HG03442 (cell line): ENCODE data around the gene DCLK3.

Source experiments
- ATAC-seq: cut with Tn5 transposase; IDR thresholded peaks from one replicate; pipeline ENCODE4 v1.9.1; 2021; ENCODE audit warnings: mild to moderate bottlenecking, moderate library complexity; ENCODE audit not compliant: unreplicated experiment

DCLK3 gene

DNA sequence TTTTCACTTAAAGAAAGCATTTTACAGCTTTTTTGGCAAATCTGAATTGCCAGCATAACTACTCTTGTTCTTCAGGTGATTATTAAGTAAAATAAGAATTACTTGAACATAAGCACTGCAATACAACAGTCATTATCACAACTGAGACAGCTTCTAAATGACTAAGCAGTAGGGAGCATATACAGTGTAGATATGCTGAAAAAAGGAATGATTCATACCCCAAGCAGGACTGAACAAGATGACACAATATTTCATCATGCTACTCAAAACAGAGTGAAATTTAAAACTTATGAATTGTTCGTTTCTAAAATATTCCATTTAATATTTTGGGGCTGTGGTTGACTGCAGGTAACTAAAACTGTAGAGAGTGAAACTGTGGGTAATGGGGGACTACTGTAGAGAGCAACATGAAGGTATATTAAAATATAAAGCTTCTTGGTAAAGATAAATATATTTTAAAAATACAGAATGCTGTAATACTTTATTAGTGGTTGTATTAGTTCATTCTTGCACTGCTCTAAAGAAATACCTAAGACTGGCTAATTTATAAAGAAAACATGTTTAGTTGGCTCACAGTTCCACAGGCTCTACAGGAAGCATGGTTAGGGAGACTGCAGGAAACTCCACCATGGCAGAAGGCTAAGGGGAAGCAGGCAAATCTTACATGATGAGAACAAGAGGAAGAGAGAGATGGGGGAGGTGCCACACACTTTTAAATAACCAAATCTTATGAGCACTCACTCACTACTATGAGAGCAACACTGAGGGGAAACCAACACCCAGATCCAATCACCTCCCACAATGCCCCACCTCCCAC lies 84.8 kb downstream of the DCLK3 start:
- ATAC-seq, result peak; percentile 53

DNA sequence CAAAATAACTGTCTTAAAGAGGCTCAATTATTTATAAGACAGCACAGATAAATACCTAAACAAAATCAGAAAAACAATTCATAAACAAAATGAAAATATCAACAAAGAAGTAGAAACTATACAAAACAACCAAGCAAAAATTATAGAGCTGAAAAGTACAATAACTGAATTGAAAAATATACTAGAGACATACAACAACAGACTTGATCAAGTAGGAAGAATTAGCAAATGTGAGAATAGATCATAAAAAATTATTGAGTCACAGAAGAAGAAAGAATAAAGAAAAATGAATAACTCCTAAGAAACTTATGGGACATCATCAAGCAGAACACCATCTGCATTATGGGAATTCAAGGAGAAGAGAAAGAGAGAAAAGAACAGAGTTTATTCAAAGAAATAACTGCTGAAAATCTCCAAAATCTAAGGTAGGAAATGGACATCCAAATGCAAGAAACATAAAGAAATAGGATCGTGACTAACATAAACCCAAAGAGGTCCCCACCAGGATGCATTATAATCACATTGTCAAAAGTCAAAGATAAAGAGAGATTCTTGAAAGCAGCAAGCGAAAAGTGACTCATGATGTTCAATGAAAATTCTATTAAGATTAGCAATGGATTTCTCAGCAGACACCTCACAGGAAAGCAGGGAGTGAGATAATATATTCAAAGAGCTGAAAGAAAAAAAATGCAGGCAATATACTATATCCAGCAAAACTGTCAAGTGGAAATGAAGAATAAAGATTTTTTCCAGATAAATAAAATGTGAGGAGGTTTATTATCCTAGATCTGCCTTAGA lies 85.9 kb downstream of the DCLK3 start:
- no peak for ATAC-seq

DNA sequence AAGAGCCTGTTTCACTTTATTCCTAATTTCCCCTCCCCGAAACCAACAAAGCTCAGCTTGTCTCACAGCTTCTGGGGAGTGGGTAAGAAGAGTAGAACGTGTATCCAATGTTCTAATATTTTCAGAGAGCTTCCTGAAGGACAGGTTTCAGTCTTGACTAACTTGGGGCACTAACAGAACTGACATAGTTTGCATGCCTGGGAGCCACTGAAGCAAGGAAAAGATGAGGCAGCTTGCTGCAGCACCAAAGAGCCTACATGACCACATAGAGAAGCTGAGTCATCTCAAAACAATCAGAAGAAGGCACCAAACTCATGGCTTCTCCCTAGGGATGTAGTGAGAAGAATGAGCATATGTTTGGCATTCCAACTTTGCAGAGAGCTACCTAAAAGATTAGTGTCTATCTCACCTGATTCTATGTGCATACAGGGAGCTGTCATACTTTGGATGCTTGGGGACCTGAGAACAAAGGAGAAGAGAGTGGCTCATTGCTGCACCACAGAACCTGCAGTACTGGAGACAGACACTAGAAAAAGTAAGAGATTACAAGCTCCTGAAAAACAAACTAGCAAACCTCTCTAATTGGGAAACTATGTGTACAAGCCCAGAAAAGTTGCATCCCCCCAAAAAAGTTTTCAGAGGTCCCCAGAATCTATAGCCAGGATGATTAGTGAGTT lies 86.9 kb downstream of the DCLK3 start:
- peak; percentile 74 for ATAC-seq

DNA sequence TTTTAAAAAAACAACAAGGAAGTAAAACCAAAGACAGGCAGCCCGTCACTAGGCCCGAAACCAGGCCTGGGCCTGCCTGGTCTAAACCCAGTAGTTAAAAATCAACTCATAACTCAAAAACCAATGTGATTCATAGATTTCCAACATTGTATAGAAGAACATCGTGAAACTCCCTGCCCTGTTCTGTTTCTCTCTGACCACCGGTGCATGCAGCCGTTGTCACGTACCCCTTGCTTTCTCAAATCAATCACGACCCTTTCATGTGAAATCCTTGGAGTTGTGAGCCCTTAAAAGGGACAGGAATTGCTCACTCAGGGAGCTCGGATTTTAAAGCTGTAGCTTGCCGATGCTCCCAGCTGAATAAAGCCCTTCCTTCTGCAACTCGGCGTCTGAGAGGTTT lies 89.5 kb downstream of the DCLK3 start:
- ATAC-seq, result no peak

DNA sequence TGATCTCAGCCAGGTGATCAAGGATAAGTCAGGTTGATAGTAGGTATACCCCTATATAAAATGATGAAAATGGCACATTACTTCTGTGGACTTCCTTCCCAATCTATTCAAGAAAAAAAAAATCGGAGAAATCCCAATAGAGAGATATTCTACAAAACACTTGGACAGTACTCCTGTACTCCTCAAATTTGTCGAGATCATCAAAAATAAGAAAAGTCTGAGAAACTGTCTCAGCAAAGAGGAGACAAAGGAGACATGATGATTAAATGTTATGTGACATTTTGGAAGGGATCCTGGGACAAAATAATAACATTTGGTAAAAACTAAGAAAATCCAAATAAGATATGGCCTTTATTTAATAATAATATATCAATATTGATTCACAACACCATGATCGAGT lies 94.6 kb downstream of the DCLK3 start:
- no peak for ATAC-seq

DNA sequence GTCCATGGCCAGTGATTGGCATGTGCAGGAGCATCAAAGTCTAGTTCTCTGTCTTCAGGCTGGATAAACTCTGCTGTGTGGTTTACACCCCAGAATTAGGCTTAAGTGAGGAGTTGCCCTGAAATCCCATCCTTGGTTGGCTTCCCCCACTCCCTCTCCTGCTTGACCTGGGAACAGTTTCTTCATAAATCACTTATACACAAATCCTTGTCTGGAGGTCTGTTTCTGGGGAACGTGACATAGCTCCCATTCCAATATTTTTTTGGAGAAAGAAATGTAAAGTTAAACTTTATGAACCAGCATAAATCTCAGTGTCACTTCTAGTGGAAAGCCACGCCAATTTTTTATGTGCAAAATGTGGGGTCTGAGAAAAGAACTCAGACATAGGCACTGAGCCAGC lies 98.2 kb downstream of the DCLK3 start:
- ATAC-seq, result no peak

DNA sequence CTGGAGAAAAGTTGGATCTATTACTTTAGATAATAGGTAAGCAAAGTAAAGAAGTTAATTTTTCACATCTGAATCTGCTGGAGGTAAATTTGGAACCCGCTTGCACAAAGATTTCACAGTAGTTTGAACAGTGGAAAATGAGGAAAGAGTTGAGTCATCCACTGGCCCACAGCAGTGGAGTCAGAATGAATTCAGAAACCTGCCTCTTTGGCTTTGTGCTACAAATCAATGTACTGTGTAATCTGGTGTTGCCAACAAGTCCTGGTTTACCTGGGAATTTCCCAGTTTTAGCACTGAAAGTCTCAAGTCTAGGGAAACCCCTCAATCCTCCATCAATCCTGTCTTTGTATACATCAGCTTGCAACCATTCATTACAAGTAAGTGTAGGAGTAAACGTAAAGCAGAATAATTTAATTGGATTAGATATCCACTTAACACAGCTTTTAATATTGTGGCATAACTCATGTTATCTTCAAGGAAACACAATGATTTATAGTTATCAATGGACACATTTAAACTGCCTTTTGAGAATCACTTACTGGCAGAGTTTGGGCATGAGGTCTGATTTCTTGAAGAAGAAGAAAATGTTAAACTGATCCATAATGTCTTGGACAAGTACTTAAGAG lies 100.6 kb downstream of the DCLK3 start:
- peak; percentile 77 for ATAC-seq

DNA sequence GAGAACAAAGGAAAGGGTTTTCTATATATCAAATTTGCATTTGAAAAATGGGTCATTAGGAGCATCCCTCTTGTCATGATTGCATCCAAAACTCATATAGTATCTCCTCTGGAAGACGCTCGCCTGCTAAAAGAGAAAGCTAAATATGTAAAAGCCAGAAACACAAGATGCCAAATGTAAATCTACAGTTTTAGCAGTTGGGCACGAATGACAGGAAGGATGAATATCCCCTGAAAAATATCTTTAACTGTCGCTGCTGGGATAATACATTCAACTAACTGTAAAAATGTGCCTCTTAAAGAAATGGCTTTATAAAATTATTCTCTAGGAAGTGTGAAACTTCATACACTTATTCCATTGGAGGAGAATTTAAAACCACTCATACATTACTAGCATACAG lies 101.7 kb downstream of the DCLK3 start:
- ATAC-seq, result no peak
